ENCODE data around the gene SDCCAG8. TPM values are rescaled to one million over a fixed set of nuclear protein-coding genes. Genes with fewer than 3 reads are reported as not detected.

SDCCAG8 gene
- polyA plus RNA-seq, 1 experiment: 34.1 TPM

DNA sequence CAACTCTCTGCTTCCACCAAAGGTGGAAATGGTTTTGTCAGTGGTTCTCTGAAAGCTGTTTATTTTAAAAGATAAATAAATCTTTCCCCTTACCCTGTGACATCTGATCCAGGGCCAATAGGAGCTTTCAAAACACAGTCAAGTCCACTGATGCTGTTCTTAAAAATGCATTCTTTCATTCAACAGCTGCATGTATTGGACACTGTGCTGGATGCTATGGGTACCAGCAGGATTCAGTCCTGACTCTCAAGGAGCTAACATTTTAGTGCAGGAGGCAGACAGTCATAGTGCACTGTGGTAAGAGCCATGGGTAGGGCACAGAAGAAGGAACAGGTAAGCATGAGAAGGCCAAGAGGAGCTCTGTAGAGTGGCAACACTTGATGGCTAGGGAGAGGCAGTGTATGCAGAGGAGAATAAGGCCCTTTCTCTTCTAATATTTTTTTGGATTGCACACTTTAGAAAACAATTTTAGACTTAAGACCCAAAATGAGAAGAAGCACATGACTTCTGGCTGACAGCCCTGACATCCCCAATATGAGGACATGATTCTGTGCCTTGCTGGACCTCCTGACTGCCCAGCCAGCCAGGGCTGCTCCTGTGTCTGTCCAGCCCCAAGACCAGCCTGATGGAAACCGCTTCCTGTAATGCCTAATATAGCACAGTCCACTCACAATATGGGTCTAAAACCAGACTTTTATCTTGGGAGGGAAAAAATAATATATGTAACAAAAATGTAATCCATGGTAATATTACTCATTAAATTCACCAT is 207.3 kb downstream of the SDCCAG8 start:
- H3K4me3 ChIP-seq (ENCODE audit: low read depth, low read length): no peak overlapping the region
- CTCF ChIA-PET: no interaction called here
- H3K9me3 ChIP-seq (ENCODE audit: control insufficient read depth, insufficient read depth, low read length): no peaks in the 10 kb centered on the region

GRCh38 chr1:243465081-243465480 is 209.2 kb downstream of the SDCCAG8 start:
- POLR2A ChIA-PET: no interaction called here
- H3K27ac ChIP-seq (ENCODE audit: low read depth, low read length): no peak overlapping the region
- CTCF ChIA-PET: no interaction called here

More for the DNA sequence above, 207.3 kb downstream of the SDCCAG8 start:
- Histone ChIP-seq H3K27ac (ENCODE audit: low read depth, low read length) (no peak overlapping the region), H3K27me3 (ENCODE audit: control insufficient read depth, insufficient read depth, low read length) (no peaks in the 10 kb centered on the region)
- DNase-seq (ENCODE audit: low read depth, low spot score): no peak
- POLR2A ChIA-PET: no interaction called here
- TF ChIP-seq CTCF (IDR thresholded peaks at IDR 0.05; ENCODE audit: low read depth, low read length): no peak

GRCh38 chr1:243465738-243466137 is 209.9 kb downstream of the SDCCAG8 start:
- H3K9me3 ChIP-seq (ENCODE audit: control insufficient read depth, insufficient read depth, low read length): no peaks in the 10 kb centered on the region
- ChIA-PET POLR2A (no interaction called here), CTCF (no interaction called here)
- DNase-seq (ENCODE audit: low read depth, low spot score): no peak
- H3K27ac ChIP-seq (ENCODE audit: low read depth, low read length): no peak overlapping the region
- TF ChIP-seq CTCF (IDR thresholded peaks at IDR 0.05; ENCODE audit: low read depth, low read length): no peak
- no peaks in the 10 kb centered on the region for H3K27me3 ChIP-seq (ENCODE audit: control insufficient read depth, insufficient read depth, low read length)
- H3K4me3 ChIP-seq (ENCODE audit: low read depth, low read length): no peak overlapping the region

More at GRCh38 chr1:243465081-243465480, 209.2 kb downstream of the SDCCAG8 start:
- DNase-seq (ENCODE audit: low read depth, low spot score): no peak
- TF ChIP-seq CTCF (IDR thresholded peaks at IDR 0.05; ENCODE audit: low read depth, low read length): no peak
- Histone ChIP-seq H3K9me3 (ENCODE audit: control insufficient read depth, insufficient read depth, low read length) (no peaks in the 10 kb centered on the region), H3K27me3 (ENCODE audit: control insufficient read depth, insufficient read depth, low read length) (no peaks in the 10 kb centered on the region), H3K4me3 (ENCODE audit: low read depth, low read length) (no peak overlapping the region)

DNA sequence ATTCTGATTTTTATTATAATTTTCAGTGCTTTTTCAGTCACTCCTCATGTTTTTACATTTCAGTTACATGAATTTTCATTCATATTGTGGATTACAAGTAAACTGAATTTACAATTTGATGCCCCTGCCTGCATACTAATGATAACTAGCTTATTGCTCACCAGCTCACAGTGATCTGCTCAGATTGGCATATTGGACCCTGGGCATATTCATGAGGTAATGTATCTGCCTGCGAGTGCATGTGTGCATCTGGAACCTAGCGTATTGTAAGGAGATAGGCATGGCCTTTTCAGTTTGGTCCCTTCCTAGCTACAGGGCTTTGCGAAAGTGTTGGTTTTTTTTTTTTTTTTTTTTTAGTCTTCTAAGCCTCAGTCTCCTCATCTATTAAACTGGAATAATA is 213.7 kb downstream of the SDCCAG8 start:
- CTCF ChIA-PET: interaction anchor here (1.0 kb wide), 1 partner anchor 25 kb away, joined by 3 read pairs; no protein-coding TSS in a partner anchor
- H3K9me3 ChIP-seq (ENCODE audit: control insufficient read depth, insufficient read depth, low read length): no peaks in the 10 kb centered on the region; the same call in 1 of the 2 replicates

More for the DNA sequence above, 213.7 kb downstream of the SDCCAG8 start:
- TF ChIP-seq CTCF (IDR thresholded peaks at IDR 0.05; ENCODE audit: low read depth, low read length): no peak
- Histone ChIP-seq H3K27me3 (ENCODE audit: control insufficient read depth, insufficient read depth, low read length) (no peaks in the 10 kb centered on the region), H3K27ac (ENCODE audit: low read depth, low read length) (no peak overlapping the region), H3K4me3 (ENCODE audit: low read depth, low read length) (no peak overlapping the region)
- POLR2A ChIA-PET: no interaction called here
- no peak for DNase-seq (ENCODE audit: low read depth, low spot score)
